ENCODE measurements around the gene FKBP6.
"Not testable (repeated sequence)": the region's sequence is repeated elsewhere in the genome, so short reads cannot be mapped to it uniquely, and the experiment has no call there.

The FKBP6 gene

GRCh38 chr7:73358590-73359275 is 30.8 kb downstream of the FKBP6 start:
- DNase-seq, result no peak

GRCh38 chr7:73359306-73359705 is 31.3 kb downstream of the FKBP6 start:
- DNase-seq, result no peak

DNA sequence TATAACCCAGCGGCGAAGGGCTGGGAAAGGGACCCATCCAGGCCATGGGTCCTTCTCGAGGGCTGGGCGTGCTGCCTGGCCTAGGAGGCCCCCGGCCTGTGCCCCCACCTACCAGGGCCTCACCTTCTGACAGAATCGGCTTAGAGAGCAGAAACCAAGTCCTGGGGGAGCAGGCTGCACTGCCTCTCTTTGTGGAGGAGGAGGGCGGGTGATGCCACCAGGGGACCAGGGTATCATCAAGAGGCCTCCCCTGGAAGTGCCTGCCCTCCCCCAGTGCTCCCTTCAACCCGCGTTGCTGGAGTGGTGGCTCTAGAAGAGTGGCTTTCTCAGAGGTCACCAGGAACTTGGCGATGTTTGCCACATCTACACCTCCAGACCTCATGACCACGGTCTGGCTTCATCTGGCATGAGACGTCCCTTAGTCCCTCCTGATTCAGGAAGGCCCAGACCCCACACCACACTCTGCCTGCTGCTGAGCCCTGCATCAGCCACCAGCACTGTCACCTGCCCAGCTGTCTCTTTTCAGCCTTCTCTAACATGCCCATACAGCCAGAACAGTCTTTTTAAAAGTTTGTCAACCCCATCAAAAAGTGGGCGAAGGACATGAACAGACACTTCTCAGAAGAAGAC is 31.9 kb downstream of the FKBP6 start:
- no peak for DNase-seq

GRCh38 chr7:73360590-73360989 is 32.6 kb downstream of the FKBP6 start:
- not testable (repeated sequence) for DNase-seq

DNA sequence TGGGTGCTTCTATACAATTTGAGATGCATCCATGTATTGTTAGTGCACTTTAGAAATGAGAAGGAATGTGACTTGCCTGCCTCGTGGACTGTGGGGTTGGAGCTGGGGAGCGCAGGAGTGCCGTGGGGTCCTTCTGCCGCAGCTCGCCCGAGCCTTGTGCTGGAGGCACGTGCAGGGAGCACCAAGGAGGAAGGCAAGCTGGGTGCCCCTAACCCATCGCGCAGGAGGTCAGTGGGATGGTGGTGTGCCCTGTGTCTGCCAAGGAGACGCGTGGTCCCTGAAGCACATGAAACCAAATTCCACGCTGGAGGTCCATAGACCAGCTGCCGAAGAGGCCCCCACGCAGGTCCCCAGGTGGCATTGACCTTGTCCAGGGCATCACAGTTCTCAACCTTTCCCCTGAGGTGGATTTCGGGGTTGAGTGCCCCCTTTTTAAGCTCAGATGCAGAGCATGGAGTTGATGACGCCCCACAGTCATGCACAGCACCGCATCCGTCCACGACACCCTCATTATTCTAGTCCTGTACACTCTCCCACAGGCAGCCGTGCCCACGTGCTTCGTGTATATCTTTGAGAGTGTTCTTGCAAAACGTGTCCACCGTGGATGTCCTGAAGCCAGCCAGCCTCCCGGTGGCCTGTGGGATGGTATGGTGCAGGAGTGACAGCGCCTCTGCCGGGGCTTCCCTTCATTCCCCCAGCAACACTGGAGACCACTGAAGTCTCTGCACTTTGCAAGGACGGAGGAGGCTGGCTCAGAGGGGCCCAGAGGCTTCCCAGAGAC is 35.5 kb downstream of the FKBP6 start:
- no peak for DNase-seq

DNA sequence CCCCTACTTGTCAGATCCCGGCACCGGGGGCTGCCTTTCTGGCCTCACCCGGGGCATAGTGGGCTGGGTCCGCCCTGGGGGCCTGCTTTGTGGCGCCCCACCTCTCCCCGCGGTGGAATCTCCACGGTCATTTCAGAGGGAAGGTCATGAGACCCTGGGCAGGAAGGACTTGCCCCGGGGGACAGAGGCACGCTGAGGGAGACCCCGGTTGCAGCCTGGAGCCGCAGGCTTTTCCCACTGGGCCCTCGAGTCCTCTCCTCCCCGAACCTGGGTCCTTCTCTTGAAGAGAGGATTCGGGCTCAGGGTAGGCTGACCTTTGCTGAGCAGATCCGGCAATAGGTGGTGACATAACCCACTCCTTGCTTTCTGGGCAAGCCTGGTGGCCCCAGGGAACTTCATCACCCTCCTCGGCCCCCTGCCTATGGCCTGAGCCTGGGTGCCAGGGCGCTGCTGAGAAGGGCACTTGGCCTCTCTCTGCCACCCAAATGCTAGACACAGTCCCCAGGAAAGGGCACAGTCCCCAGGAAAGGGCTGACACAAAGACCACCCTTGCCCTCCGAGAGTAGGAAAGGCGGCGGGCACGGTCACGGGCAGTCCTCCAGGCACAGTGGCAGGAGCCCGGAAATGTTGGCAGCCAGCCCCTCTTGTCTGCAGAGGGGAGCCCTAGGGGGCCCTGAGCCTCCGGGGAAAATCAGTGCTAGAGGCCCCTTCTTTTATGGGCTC is 36.2 kb downstream of the FKBP6 start:
- no peak for DNase-seq

- no peak for DNase-seq
Observed at GRCh38 chr7:73366127-73366526, 38.2 kb downstream of the FKBP6 start.

DNA sequence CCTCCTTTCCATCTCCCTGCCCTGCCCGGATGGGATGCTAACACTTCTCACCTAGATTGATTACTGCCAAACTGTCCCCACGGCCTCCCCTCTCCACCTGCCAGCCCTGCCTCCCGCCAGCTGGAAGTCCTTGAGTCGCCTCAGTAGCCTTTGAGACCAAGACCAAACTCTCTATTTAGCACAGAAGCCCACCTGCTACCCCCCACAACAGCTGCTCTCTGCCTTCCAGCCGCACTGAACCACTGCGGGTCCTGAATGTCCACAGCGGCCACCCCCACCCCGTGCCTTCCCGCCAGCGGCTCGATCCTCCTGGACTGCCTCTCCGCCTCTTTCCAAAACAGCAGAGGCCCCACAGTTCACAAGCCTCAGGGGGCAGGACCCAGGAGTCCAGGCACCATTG is 39.0 kb downstream of the FKBP6 start:
- DNase-seq, result no peak

DNA sequence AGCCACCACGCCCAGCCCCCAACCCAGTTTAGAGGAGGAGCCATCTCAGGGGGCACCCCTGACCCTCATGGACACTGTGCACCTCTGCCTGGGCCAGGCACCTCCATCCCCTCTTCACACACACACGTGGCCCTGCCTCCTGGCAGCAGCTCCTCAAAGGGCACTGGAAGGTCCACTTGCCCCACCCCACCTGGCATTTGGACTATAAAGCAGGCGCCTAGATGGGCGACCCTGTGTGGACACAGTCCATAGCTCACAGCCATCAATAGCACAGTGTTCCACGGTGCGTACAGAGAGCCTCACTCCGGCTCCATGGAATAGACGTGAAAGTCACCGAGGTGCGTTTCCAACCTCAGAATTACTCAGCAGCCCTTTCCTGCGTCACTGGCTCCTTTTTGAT is 41.0 kb downstream of the FKBP6 start:
- DNase-seq, result no peak

- DNase-seq, result no peak
Observed at GRCh38 chr7:73369622-73370021, 41.7 kb downstream of the FKBP6 start.

- no peak for DNase-seq
Observed at GRCh38 chr7:73373741-73374140, 45.8 kb downstream of the FKBP6 start.

DNA sequence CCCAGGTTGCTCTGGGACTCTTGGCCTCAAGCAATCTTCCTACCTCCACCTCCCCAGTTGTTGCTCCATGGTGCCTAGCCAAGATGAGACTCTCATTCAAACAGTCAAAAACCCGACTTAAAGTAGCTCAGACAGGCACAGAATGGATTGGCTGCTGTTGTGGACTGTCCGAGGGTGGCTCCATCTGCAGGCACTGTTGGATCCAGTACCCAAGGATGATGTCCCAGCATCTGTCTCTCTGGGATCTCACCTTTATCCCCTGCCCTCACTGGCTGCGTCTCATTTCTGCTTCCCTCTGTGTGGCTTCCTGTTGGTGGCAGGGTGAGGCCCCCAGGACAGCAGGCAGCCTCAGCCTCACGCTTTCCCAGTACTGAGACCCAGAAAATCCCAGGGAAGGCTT is 48.3 kb downstream of the FKBP6 start:
- not testable (repeated sequence) for DNase-seq

GRCh38 chr7:73376671-73377412 is 48.9 kb downstream of the FKBP6 start:
- DNase-seq, result no peak

DNA sequence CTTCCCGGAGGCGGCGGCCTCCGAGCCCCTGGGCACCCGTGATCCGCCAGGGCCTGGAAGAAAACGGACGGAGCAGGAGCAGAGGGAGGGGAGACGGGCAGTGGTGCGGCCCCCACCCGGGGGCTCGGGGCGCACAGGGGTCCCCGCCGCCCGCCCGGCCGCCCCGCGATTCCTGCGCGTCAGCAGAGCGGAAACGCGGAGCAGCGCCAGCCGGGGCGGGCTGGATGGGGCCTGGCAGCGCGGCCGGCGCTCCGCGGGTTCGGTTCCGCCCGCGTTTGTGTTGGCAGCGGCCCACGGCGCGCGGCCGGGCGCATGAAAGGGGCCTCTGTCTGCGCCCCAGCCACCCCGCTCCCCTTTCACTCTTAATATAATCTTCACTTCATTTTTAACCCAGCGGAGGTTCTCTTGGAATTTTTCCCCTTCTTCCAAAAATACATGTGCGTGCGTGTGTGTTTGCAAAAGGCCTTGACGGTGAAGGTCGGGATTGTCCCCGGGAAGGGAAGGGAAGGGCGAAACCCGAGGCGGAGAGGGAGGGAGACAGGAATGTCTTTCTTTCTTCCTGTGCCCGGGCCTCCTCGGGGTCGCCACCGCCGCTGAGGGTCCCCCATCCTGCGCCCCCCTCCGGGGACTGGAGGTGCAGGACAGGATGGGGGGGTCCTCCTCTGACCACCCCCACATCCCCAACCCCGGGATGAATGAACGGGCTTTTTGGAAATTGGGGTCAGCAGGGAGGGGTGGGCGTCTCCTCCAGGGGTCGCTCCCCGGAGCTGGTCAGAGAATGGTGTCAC is 49.6 kb downstream of the FKBP6 start:
- DNase-seq, result not testable (repeated sequence)

- no peak for DNase-seq
Observed at GRCh38 chr7:73382934-73383503, 55.1 kb downstream of the FKBP6 start.

- DNase-seq, result no peak
Observed at GRCh38 chr7:73387221-73387828, 59.4 kb downstream of the FKBP6 start.

DNA sequence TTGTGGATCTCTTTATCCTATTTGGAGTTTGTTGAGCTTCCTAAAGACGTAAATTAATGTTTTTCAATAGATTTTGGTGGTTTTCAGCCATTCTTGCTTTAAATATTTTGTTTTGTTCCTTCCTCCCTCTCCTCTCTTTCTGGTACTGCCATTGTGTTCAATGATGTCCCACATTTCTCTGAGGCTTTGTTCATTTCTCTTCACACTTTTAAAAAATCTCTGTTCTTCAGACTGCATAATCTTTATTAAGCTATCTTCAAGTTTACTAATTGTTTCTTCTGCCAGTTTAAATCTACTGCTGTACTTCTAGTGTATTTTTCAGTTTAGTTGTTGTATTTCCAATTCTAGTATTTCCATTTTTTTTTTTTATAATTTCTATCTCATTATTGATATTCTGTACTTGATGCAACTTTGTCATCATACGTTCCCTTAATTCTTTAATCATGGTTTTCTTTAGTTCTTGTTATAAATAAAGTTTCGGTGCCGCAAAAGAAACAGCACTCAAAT is 60.0 kb downstream of the FKBP6 start:
- DNase-seq, result no peak

DNA sequence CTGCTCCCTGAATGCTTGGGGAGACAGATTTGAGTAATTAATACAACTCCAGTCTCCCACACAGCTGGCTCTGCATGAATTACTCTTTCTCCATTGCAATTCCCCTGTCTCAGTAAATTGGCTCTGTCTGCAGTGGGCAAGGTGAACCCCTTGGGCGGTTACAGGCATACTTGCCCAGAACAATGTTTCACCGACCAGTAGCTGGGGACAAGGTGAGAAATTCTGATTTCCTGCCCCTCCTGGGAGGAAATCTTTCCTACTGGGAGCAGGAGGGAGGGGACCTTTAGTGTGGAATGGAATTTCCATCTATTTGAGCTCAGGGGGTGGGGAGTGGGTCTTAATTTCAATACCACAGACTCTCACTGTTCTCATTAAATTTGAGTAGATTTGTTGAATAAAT is 63.4 kb downstream of the FKBP6 start:
- no peak for DNase-seq

- no peak for DNase-seq
Observed at GRCh38 chr7:73394422-73394821, 66.5 kb downstream of the FKBP6 start.
